Transverse colon (tissue), 4 donors: Measurements from ENCODE around the gene CLEC2D. TPM values are rescaled to one million over a fixed set of nuclear protein-coding genes. Genes with fewer than 3 reads are reported as not detected.
"Not testable (repeated sequence)": the region's sequence is repeated elsewhere in the genome, so short reads cannot be mapped to it uniquely, and the experiment has no call there.

Source experiments
- DNase-seq: peaks from one replicate; pipeline ENCODE4 v3.0.0-alpha.2; 2019
- H3K27ac ChIP-seq, 4 donors: fragments of 200-600 bp; sonication (generic); 2 replicates each; pipeline ENCODE4 v1.5.1; 2016 to 2018; ENCODE audit warnings: inconsistent platforms in 4 of 4
- H3K27me3 ChIP-seq: fragments of 200-600 bp; sonication (generic); 2 replicates; pipeline ENCODE4 v1.5.1; 2017; ENCODE audit warnings: inconsistent platforms
- H3K36me3 ChIP-seq, 4 donors: fragments of 200-600 bp; sonication (generic); 2 replicates each; pipeline ENCODE4 v1.5.1; 2017 to 2019; ENCODE audit warnings: inconsistent platforms in 4 of 4
- H3K4me1 ChIP-seq, 4 donors: fragments of 200-600 bp; sonication (generic); 2 replicates each; pipeline ENCODE4 v1.5.1; 2017 to 2020; ENCODE audit warnings: inconsistent platforms in 4 of 4
- H3K4me3 ChIP-seq, 4 donors: fragments of 200-600 bp; sonication (generic); 1 replicate in 1 of 4; 2 replicates in 3 of 4; pipeline versions ENCODE4 v1.5.1 to v1.6.1; 2017 to 2019; ENCODE audit warnings: inconsistent platforms in 4 of 4
- H3K9me3 ChIP-seq, 2 donors: fragments of 200-600 bp; sonication (generic); 2 replicates each; pipeline ENCODE4 v1.5.1; 2017 to 2019; ENCODE audit warnings: inconsistent platforms in 2 of 2
- EP300 ChIP-seq: sonication (generic); formaldehyde crosslinking; IDR thresholded peaks from one replicate; pipeline ENCODE4 v1.6.1; 2017; ENCODE audit warnings: antibody characterized with exemption, low read depth
- POLR2A ChIP-seq: fragments of 450-650 bp; IDR thresholded peaks from one replicate; pipeline ENCODE4 v1.6.1; 2016; ENCODE audit warnings: antibody characterized with exemption, mild to moderate bottlenecking, moderate library complexity
- POLR2AphosphoS5 ChIP-seq, 3 donors: sonication (generic); formaldehyde crosslinking; IDR thresholded peaks; one replicate each; pipeline ENCODE4 v1.6.1; 2016; ENCODE audit warnings: antibody characterized with exemption in 3 of 3
- WGBS, 2 donors: methylation state at CpG; one replicate each; pipeline ENCODE4 v1.1.5; 2018; ENCODE audit warnings: low coverage in 1 of 2; 5-methylcytosine and 5-hydroxymethylcytosine counted together
- in situ Hi-C, 4 donors: fragments of 200-750 bp; cut with MboI; loops; one replicate each; pipeline versions ENCODE4 v1.15.0 to v1.15.1; 2017; ENCODE audit warnings: low sequenced_read_pairs in 3 of 4, low pct_ligation_motif_present in 1 of 4, low pct_unique_long_range_greater_than_20kb in 1 of 4
- intact Hi-C: fragments of 100-400 bp; cut with DNase I; formaldehyde crosslinking; loops from one replicate; pipeline ENCODE4 v1.15.1; 2023; ENCODE audit warnings: low total_unique reads
- total RNA-seq, 4 donors: library from RNA; depleted of rRNA; stranded (reverse); fragments of >200 nt; gene quantifications; one replicate each; pipeline ENCODE4 v1.1.0, GENCODE V29; 2016
- TF ChIP-seq, protein P1 (sequence below), 5 experiments: fragments of 200-600 bp in 3 of 5; fragments of 450-650 bp in 2 of 5; sonication (generic) in 3 of 5; IDR thresholded peaks; 1 replicate in 2 of 5; 2 replicates in 3 of 5; pipeline ENCODE4 v1.5.1; 2016 to 2017; ENCODE audit warnings: antibody characterized with exemption in 5 of 5, inconsistent platforms in 3 of 5, mild to moderate bottlenecking in 2 of 5, moderate library complexity in 1 of 5

The CLEC2D gene
- total RNA-seq, 4 donors from 2014 or later, result 5.4 to 23.3 (median 9.3) TPM

GRCh38 chr12:9669019-9669326 lies 540 bp upstream of the CLEC2D start:
- TF ChIP-seq EP300 (no peak), POLR2A (no peak), POLR2AphosphoS5 (IDR thresholded peaks at IDR 0.05) (no peak)
- TF ChIP-seq, protein P1, sequence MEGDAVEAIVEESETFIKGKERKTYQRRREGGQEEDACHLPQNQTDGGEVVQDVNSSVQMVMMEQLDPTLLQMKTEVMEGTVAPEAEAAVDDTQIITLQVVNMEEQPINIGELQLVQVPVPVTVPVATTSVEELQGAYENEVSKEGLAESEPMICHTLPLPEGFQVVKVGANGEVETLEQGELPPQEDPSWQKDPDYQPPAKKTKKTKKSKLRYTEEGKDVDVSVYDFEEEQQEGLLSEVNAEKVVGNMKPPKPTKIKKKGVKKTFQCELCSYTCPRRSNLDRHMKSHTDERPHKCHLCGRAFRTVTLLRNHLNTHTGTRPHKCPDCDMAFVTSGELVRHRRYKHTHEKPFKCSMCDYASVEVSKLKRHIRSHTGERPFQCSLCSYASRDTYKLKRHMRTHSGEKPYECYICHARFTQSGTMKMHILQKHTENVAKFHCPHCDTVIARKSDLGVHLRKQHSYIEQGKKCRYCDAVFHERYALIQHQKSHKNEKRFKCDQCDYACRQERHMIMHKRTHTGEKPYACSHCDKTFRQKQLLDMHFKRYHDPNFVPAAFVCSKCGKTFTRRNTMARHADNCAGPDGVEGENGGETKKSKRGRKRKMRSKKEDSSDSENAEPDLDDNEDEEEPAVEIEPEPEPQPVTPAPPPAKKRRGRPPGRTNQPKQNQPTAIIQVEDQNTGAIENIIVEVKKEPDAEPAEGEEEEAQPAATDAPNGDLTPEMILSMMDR (IDR thresholded peaks at IDR 0.05), result no peak
- Histone ChIP-seq H3K36me3 (no peaks in the 10 kb centered on the region), H3K27me3 (no peaks in the 10 kb centered on the region), H3K4me1 (peaks cover 0 to 12% (median 4%) of the 10 kb centered on the region in 4 donors), H3K9me3 (no peaks in the 10 kb centered on the region), H3K4me3 (no peak overlapping the region), H3K27ac (peak overlapping the region in 1 of 4 donors; percentile 29)
- no peak for DNase-seq
- intact Hi-C loops, result no loop called here
- in situ Hi-C loops, result no loop called here
- 68 to 72% methylated on average over 2 of the region's 2 CpGs for WGBS, 2 donors

DNA sequence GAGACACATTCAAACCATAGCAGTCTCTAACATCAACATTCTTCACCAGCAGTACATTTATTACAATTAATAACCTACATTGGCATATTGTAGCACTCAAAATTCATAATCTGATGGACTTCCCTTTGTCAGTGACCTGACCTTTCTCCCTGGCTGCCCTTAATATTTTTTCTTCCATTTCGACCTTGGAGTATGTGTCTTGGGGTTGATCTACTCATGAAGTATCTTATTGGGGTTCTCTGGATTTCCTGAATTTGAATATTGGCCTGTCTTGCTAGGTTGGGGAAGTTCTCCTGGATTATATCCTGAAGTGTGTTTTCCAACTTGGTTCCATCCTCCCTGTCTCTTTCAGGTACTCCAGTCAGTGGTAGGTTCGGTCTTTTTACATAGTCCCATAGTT lies 2.8 kb downstream of the CLEC2D start:
- DNase-seq, H3K9me3 ChIP-seq, H3K4me3 ChIP-seq, intact Hi-C loops, H3K36me3 ChIP-seq, in situ Hi-C loops, H3K27me3 ChIP-seq: not testable (repeated sequence)
- Histone ChIP-seq H3K4me1 (peaks cover 0 to 13% (median 4%) of the 10 kb centered on the region in 4 donors), H3K27ac (peak overlapping the region; percentile 5 to 67 (median 46))
- WGBS, 2 donors, result 72 to 75% methylated on average over 2 of the region's 2 CpGs

GRCh38 chr12:9673404-9674225 lies 4.1 kb downstream of the CLEC2D start:
- Histone ChIP-seq H3K4me3 (peak overlapping the region in 1 of 4 donors; percentile 10), H3K36me3 (no peaks in the 10 kb centered on the region), H3K9me3 (no peaks in the 10 kb centered on the region), H3K27me3 (no peaks in the 10 kb centered on the region), H3K27ac (peak overlapping the region; percentile 36 to 67 (median 56)), H3K4me1 (peaks cover 0 to 9% (median 0%) of the 10 kb centered on the region in 4 donors)
- 60% methylated on average over 6 of the region's 6 CpGs; no CpG with 5 or more reads in 1 of the 2 donors for WGBS, 2 donors
- TF ChIP-seq POLR2AphosphoS5 (IDR thresholded peaks at IDR 0.05) (no peak), POLR2A (no peak), EP300 (no peak)
- TF ChIP-seq, protein P1 (IDR thresholded peaks at IDR 0.05), result no peak
- in situ Hi-C loops, result no loop called here
- intact Hi-C loops, result no loop called here
- DNase-seq, result peak; percentile 42

DNA sequence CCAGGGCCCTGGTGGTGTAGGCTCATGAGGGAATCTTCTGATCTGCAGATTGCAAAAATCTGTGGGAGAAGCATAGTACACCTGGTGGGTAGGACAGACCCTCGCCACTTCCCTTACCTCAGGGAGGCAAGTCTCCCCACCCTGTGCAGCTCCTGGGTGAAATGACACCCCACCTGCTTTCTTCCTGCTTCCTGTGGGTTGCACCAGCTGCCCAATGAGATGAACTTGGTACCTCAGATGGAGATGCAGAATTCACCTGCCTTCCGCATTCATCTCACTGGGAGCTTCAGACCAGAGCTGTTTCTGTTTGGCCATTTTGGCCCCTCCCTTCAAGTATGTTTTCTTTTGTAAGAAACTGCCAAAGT lies 4.7 kb downstream of the CLEC2D start:
- H3K27me3 ChIP-seq, result no peaks in the 10 kb centered on the region
- no peaks in the 10 kb centered on the region for H3K36me3 ChIP-seq
- peaks cover 0 to 9% (median 0%) of the 10 kb centered on the region in 4 donors for H3K4me1 ChIP-seq
- no peaks in the 10 kb centered on the region for H3K9me3 ChIP-seq
- DNase-seq, result peak; percentile 44
- H3K4me3 ChIP-seq, result no peak overlapping the region
- peak overlapping the region in 3 of 4 donors; percentile 36 to 67 (median 55) for H3K27ac ChIP-seq
- WGBS, 2 donors, result 67% methylated on average over 2 of the region's 2 CpGs; no CpG with 5 or more reads in 1 of the 2 donors
- TF ChIP-seq, protein P1 (IDR thresholded peaks at IDR 0.05), result no peak
- TF ChIP-seq POLR2A (peak; percentile 7), POLR2AphosphoS5 (IDR thresholded peaks at IDR 0.05) (peak in 1 of 3 donors; percentile 9)
- in situ Hi-C loops, result no loop called here
- intact Hi-C loops, result no loop called here

DNA sequence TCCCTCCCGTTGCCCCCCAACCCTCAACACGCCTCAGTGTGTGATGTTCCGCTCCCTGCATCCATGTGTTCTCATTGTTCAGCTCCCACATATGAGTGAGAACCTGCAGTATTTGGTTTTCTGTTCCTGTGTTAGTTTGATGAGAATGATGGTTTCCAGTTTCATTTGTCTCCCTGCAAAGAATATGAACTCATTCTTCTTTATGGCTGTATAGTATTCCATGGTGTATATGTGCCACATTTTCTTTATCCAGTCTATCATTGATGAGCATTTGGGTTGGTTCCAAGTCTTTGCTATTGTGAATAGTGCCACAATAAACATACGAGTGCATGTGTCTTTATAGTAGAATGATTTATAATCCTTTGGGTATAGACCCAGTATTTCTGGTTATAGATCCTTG lies 13.0 kb downstream of the CLEC2D start:
- DNase-seq, intact Hi-C loops, H3K27ac ChIP-seq, in situ Hi-C loops, H3K27me3 ChIP-seq, H3K9me3 ChIP-seq, H3K4me1 ChIP-seq, H3K4me3 ChIP-seq: not testable (repeated sequence)
- WGBS, 2 donors, result 94 to 98% methylated on average over 4 of the region's 4 CpGs
- peaks cover 0 to 11% (median 0%) of the 10 kb centered on the region in 4 donors for H3K36me3 ChIP-seq

GRCh38 chr12:9682949-9683348 lies 13.4 kb downstream of the CLEC2D start:
- H3K27me3 ChIP-seq, H3K27ac ChIP-seq, intact Hi-C loops, H3K9me3 ChIP-seq, in situ Hi-C loops, DNase-seq, H3K4me1 ChIP-seq, H3K4me3 ChIP-seq: not testable (repeated sequence)
- WGBS, 2 donors, result 97 to 100% methylated on average over 2 of the region's 2 CpGs
- H3K36me3 ChIP-seq, result peaks cover 0 to 12% (median 0%) of the 10 kb centered on the region in 4 donors

- H3K27me3 ChIP-seq, H3K4me3 ChIP-seq, DNase-seq, intact Hi-C loops, in situ Hi-C loops, H3K4me1 ChIP-seq, H3K9me3 ChIP-seq, H3K27ac ChIP-seq: not testable (repeated sequence)
- peaks cover 0 to 31% (median 10%) of the 10 kb centered on the region in 4 donors for H3K36me3 ChIP-seq
- WGBS, 2 donors, result 86% methylated on average over 4 of the region's 5 CpGs; no CpG with 5 or more reads in 1 of the 2 donors
Measured at GRCh38 chr12:9685366-9685765, 15.9 kb downstream of the CLEC2D start.
